OCI-LY3 (cell line): ENCODE results near the gene FDXR.

ENCODE experiments used
- EZH2phosphoT487 ChIP-seq: fragments of 200-600 bp; shearing (Covaris generic); IDR thresholded peaks from 2 replicates; pipeline ENCODE4 v1.6.1; 2018; ENCODE audit warnings: antibody characterized with exemption, mixed run types, low read depth
- TF ChIP-seq, protein P1 (sequence below): fragments of 200-600, 300-600 bp; sonication (generic); IDR thresholded peaks from 2 replicates; pipeline ENCODE4 v1.5.1; 2014; ENCODE audit warnings: antibody characterized with exemption, low read length, low read depth

DNA sequence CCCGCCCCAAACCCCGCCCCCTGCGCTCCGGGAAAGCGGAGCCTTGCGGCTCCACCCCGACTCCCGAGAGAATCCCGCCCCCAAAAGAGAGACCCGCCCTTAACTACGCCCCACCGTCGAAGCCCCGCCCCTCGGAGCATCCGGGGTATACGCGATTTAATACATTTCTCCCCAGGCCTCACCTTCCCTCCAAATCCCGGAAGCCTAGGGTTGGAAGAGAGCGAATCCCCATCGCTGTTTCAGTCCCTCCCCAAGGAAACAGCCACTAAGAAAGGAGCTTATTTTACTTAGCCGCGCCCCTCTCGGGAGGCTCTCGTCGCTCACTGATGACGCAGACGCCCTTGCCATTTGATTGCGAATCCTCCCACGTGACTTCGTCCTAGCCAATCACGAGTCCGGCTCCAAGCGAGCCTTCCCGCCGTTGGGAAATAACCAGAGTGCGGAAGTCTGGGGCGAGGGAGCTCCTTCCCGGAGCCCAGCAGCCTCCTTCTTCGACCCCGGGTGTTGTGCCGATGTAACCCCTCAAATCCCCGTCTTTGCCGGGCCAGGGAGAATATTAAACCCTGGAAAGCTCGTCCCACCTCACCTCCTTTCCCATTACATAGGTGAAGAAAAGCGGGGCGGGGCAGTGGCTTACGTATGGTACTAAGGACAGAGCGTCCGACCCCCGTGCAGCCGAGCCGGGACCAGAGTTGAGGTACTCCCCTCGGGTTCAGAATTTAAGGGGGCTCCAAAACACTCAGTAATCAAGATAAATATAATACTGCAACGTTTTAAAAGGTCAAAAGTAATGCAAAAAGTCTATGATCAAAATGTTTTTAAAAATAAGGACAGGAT is 461 bp upstream of the FDXR start:
- TF ChIP-seq, protein P1, sequence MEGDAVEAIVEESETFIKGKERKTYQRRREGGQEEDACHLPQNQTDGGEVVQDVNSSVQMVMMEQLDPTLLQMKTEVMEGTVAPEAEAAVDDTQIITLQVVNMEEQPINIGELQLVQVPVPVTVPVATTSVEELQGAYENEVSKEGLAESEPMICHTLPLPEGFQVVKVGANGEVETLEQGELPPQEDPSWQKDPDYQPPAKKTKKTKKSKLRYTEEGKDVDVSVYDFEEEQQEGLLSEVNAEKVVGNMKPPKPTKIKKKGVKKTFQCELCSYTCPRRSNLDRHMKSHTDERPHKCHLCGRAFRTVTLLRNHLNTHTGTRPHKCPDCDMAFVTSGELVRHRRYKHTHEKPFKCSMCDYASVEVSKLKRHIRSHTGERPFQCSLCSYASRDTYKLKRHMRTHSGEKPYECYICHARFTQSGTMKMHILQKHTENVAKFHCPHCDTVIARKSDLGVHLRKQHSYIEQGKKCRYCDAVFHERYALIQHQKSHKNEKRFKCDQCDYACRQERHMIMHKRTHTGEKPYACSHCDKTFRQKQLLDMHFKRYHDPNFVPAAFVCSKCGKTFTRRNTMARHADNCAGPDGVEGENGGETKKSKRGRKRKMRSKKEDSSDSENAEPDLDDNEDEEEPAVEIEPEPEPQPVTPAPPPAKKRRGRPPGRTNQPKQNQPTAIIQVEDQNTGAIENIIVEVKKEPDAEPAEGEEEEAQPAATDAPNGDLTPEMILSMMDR = no peak
- no peak for TF ChIP-seq EZH2phosphoT487
